ENCODE measurements around the gene ENAH.
A peak's percentile ranks its signal among the peaks of the same experiment; 100 is the strongest.

The ENAH gene

DNA sequence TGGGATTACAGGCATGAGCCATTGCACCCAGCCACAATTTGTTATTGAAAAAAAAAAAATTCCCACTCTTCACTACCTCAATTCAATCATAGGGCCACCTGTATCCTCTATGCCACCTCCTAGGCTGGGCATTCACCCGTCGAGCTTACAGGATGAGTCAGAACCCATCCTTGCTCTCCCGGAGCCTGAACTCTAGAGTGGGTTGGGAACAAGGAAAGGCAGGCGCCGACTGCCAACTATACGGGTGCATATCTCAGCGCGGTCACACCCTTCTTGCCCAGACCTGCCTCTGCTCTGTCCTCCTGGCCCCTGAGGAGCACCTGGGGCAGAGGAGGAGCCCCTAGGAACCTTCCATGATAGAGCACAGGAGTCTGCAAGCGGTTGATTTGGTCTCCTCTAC is 203.7 kb downstream of the ENAH start:
- DNase-seq = no peak

DNA sequence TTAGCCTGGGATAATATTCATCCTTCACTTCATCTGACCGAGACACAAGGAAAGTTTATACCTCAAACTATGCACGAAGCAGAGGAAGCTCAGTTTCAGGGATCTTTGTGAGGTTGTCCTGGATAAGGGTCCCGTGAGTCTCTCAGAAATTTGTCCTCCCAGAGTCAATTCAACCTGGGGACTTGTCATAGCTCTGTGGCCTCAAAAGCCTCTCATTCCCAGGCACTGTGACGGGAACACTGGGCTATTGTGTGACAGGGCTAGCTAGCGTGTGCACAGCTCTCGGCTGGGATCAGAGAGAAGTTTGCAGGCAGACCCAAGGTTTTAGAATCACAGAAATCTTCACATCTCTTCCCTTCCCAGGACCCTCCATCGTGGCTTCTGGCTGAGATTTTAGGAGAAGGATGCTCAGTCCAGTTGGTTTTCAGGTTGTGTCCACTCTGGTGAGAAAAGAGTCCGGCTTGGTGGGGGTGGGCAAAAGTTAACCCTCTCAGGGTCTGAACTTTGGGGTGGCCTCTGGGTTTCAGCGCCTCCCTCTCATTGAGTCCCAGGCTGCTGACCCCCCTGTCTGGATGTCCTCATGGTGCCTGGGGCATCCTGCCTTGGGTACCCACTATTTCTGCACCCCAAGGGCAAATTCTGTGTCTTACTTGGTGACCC is 204.6 kb downstream of the ENAH start:
- DNase-seq = no peak

GRCh38 chr1:225447650-225448089 is 205.3 kb downstream of the ENAH start:
- DNase-seq = no peak

- DNase-seq = no peak
These were observed 205.8 kb downstream of the ENAH start for GRCh38 chr1:225446981-225447615.

DNA sequence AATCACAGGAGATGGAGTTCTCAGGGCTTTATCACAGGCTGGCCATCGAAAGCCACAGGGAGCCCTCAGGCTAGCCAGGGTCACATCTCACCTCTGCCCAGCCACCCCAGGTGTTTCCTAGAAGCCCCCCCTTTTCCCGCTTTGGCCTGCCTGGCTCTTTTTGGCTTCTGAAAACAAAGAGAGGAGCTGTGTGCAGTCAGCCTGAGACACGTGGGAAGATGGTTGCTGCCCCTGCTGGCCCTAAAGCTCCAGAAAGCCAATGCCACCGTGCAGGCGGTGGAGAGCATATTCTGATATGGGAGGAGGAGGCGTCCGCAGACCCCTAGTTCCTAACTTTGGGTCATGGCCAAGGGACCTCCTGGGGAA is 206.3 kb downstream of the ENAH start:
- no peak for DNase-seq

- no peak for DNase-seq
These were observed 207.0 kb downstream of the ENAH start for GRCh38 chr1:225445639-225446594.

DNA sequence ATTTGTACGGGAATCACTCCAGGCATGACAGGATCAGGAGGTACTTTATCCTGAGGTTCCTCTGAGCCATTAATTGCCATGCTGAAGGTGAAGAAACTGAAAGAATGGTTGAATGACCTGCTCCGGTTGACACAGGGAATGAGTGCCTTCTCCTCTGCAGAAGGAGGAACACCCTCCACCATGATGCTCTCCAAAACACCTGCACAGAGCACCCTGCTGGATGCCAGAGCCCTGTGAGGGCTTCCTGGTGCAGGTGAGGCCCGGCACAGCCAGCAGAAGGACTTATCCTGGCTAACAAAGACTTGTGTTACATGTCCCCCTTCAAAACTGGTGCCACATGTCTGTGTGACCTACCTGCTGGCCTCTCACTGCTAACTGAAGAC is 210.8 kb downstream of the ENAH start:
- DNase-seq = peak in 1 of 2 donors; percentile 16

DNA sequence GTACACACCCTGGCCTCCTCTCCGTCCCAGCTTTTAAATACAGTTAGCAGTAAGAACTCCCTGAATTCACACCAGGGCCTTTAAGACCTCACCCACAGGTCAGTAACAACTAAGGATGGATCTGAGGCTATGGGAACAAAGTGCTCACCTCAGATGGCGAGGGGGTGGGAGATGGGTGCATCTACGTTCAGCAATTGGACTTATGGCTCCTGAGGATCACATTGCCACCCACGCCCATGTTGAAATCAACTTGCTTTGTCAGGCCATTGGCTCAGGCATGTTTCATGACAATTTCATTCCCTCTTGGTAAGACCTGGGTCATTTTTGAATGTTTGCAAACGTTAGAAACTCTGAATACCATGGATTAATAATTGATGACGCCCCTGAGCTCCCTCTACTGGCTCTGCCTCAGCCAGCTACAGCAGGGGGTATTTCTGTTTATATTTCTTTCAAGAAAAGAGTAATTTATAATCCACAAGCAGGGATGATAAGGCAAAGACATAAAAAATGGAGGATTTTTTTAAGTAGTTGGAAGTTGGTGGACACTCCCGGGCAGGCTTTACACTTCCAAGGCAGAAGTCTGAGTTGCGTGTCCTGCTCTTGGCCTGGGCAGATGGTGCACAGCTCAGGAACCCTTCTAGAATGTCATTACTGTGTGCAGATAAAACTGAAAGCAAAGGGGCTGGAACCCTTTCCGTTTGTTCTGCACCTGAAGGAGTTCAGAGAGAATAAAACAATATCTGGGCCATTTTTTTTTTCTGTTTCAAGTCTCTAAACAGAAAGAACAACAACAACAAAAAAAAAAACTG is 211.4 kb downstream of the ENAH start:
- peak in 1 of 2 donors; percentile 15 for DNase-seq

GRCh38 chr1:225440380-225441221 is 212.3 kb downstream of the ENAH start:
- no peak for DNase-seq

DNA sequence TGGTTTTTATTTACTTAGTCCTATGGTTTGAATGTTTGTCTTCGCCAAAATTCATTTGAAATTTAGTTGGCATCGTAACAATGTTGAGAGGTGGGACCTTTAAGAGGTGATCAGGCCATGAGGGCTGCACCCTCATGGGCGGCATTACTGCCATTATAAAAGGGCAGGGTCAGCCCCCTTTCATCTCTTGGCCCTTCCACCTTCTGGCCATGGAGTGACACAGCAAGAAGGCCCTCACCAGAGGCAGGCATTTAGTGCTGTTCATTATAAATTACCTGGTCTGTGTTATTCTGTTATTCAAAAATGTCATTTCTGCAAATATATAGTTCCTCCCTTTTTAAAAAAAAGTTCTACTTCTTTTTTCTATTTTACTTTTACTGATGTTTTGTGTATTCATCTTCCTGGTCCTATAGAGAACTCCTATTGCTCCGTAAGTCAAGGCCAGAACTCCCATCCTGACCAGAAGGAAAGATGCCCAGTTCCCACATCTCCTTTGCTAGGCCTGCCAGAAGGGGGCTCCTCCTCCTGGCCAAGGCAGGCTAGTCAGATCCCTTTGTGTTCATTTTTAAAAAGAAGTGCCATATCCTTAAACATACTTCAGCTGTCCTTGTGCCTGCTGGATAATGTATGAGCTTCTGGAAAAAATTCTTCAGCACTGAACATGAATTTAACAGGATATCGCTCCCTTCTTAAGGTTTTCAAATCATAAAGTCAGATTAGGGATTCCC is 215.0 kb downstream of the ENAH start:
- DNase-seq = no peak

Data from stimulated activated CD4-positive, alpha-beta T cell treated with anti-CD3 and anti-CD28 coated beads, Interleukin-2, amount 100 ng/mL, for 24 hours (primary cell).